Parathyroid adenoma (tissue), 2 donors: ENCODE results near the gene HOXA4.

Source experiments
- H2AFZ ChIP-seq: fragments of 300-600 bp; sonication (generic); one replicate; pipeline ENCODE4 v1.7.0; 2017; ENCODE audit warnings: antibody characterized with exemption, mild to moderate bottlenecking
- H3K27ac ChIP-seq: fragments of 300-600 bp; sonication (generic); one replicate; pipeline ENCODE4 v1.7.0; 2017
- H3K27me3 ChIP-seq: fragments of 300-600 bp; sonication (generic); one replicate; pipeline ENCODE4 v1.7.0; 2017; ENCODE audit warnings: low read length; ENCODE audit not compliant: control insufficient read depth, insufficient read depth
- H3K36me3 ChIP-seq: fragments of 300-600 bp; sonication (generic); one replicate; pipeline ENCODE4 v1.7.0; 2017; ENCODE audit warnings: low read length; ENCODE audit not compliant: control insufficient read depth, insufficient read depth
- H3K4me1 ChIP-seq: fragments of 300-600 bp; sonication (generic); one replicate; pipeline ENCODE4 v1.7.0; 2017; ENCODE audit warnings: control low read depth
- H3K4me2 ChIP-seq: fragments of 300-600 bp; sonication (generic); one replicate; pipeline ENCODE4 v1.7.0; 2017; ENCODE audit warnings: low read length
- H3K4me3 ChIP-seq: fragments of 300-600 bp; sonication (generic); one replicate; pipeline ENCODE4 v1.7.0; 2017; ENCODE audit warnings: low read depth, low read length
- H3K79me2 ChIP-seq: fragments of 300-600 bp; sonication (generic); one replicate; pipeline ENCODE4 v1.7.0; 2017; ENCODE audit warnings: control low read depth
- H3K9ac ChIP-seq: fragments of 300-600 bp; sonication (generic); one replicate; pipeline ENCODE4 v1.7.0; 2017; ENCODE audit warnings: mild to moderate bottlenecking
- H3K9me3 ChIP-seq: fragments of 300-600 bp; sonication (generic); one replicate; pipeline ENCODE4 v1.7.0; 2017; ENCODE audit warnings: low read length; ENCODE audit not compliant: control insufficient read depth
- CTCF ChIP-seq: fragments of 300-600 bp; sonication (generic); IDR thresholded peaks from one replicate; pipeline ENCODE4 v1.7.0; 2017; ENCODE audit warnings: antibody characterized with exemption, mild to moderate bottlenecking
- donor health status: primary hyperparathyroidism.

Gene HOXA4

GRCh38 chr7:27101171-27101956 lies 29.2 kb downstream of the HOXA4 start:
- no peak overlapping the region for H3K9ac ChIP-seq
- H3K27me3 ChIP-seq: no peaks in the 10 kb centered on the region
- H3K4me2 ChIP-seq: peak overlapping the region; percentile 86
- no peaks in the 10 kb centered on the region for H3K36me3 ChIP-seq
- no peaks in the 10 kb centered on the region for H3K4me1 ChIP-seq
- no peaks in the 10 kb centered on the region for H3K9me3 ChIP-seq
- TF ChIP-seq CTCF: no peak
- H2AFZ ChIP-seq: peak overlapping the region; percentile 22
- peak overlapping the region; percentile 97 for H3K4me3 ChIP-seq
- peak overlapping the region; percentile 36 for H3K27ac ChIP-seq
- H3K79me2 ChIP-seq: no peaks in the 10 kb centered on the region

- Histone ChIP-seq H3K4me3 (peak overlapping the region; percentile 97), H3K4me2 (peak overlapping the region; percentile 86), H3K36me3 (no peaks in the 10 kb centered on the region), H2AFZ (no peak overlapping the region), H3K9me3 (no peaks in the 10 kb centered on the region), H3K27ac (peak overlapping the region; percentile 36), H3K4me1 (no peaks in the 10 kb centered on the region), H3K79me2 (no peaks in the 10 kb centered on the region), H3K9ac (no peak overlapping the region), H3K27me3 (no peaks in the 10 kb centered on the region)
- no peak for TF ChIP-seq CTCF
Observed at GRCh38 chr7:27100694-27101170, 29.8 kb downstream of the HOXA4 start.

- H2AFZ ChIP-seq: no peak overlapping the region
- no peaks in the 10 kb centered on the region for H3K4me1 ChIP-seq
- no peaks in the 10 kb centered on the region for H3K79me2 ChIP-seq
- H3K9ac ChIP-seq: no peak overlapping the region
- no peak overlapping the region for H3K27ac ChIP-seq
- TF ChIP-seq CTCF: no peak
- H3K27me3 ChIP-seq: no peaks in the 10 kb centered on the region
- H3K4me3 ChIP-seq: peak overlapping the region; percentile 97
- no peaks in the 10 kb centered on the region for H3K9me3 ChIP-seq
- H3K36me3 ChIP-seq: no peaks in the 10 kb centered on the region
- peak overlapping the region; percentile 86 for H3K4me2 ChIP-seq
Observed at GRCh38 chr7:27099453-27100370, 30.8 kb downstream of the HOXA4 start.

GRCh38 chr7:27098578-27099451 lies 31.7 kb downstream of the HOXA4 start:
- H3K27me3 ChIP-seq: no peaks in the 10 kb centered on the region
- H3K4me3 ChIP-seq: peak overlapping the region; percentile 97
- no peak overlapping the region for H3K9ac ChIP-seq
- no peaks in the 10 kb centered on the region for H3K9me3 ChIP-seq
- peak overlapping the region; percentile 86 for H3K4me2 ChIP-seq
- H3K4me1 ChIP-seq: no peaks in the 10 kb centered on the region
- no peaks in the 10 kb centered on the region for H3K79me2 ChIP-seq
- TF ChIP-seq CTCF: no peak
- no peak overlapping the region for H2AFZ ChIP-seq
- peak overlapping the region; percentile 24 for H3K27ac ChIP-seq
- no peaks in the 10 kb centered on the region for H3K36me3 ChIP-seq
